Measurements from ENCODE around the gene CPZ.

DNA sequence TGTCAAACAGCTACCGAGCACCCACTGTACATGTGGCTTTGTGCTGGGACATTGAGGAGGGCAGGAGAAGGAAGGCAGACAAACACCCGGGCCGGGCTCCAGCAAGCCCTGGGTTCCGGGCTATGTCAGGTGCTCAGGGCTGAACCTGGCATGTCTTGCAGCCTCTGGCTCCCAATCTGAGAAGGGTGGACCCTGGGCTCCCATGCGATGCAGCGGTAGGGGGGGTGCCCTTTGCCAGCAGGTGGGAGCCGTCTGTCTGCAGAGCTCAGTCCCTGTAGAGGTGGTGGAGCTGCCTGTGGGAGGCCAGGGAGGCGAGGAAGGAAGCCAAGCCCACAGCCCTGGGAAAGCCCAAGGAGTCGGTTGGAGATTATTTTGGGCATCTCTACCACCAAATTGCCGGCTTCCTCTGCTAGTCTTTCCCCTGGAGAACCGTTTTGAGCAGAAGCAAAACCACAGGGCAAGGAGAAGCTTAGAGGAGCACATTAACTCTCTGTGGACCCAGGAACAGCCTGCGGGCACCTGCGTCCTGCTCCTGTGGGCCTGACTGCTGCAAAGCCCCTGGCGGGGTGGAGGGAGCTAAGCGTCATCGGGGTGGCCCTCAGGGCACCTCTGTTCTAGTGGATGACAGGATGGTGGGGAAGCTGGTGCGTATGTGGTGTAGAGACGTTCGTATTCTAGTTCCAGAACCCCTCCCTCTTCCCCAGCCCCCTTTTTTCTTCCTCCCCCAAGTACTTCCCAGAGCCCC is 10.3 kb downstream of the CPZ start:
- TF ChIP-seq, protein P1, sequence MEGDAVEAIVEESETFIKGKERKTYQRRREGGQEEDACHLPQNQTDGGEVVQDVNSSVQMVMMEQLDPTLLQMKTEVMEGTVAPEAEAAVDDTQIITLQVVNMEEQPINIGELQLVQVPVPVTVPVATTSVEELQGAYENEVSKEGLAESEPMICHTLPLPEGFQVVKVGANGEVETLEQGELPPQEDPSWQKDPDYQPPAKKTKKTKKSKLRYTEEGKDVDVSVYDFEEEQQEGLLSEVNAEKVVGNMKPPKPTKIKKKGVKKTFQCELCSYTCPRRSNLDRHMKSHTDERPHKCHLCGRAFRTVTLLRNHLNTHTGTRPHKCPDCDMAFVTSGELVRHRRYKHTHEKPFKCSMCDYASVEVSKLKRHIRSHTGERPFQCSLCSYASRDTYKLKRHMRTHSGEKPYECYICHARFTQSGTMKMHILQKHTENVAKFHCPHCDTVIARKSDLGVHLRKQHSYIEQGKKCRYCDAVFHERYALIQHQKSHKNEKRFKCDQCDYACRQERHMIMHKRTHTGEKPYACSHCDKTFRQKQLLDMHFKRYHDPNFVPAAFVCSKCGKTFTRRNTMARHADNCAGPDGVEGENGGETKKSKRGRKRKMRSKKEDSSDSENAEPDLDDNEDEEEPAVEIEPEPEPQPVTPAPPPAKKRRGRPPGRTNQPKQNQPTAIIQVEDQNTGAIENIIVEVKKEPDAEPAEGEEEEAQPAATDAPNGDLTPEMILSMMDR (IDR thresholded peaks at IDR 0.05; ENCODE audit: low read length), result no peak
- no peak for TF ChIP-seq EZH2 (optimal IDR thresholded peaks at IDR 0.05; ENCODE audit: low read depth, low read length)
